ENCODE results near the gene ZACN.

- TF ChIP-seq CTCF (IDR thresholded peaks at IDR 0.05) (no peak), POLR2AphosphoS5 (IDR thresholded peaks at IDR 0.05) (no peak)
These were observed 25.5 kb upstream of the ZACN start for GRCh38 chr17:76053246-76054111.

Data from prostate gland (tissue), 2 donors.